GM19099 (cell line): ENCODE results near the gene XPR1.

Source experiments
- POLR2A ChIP-seq: IDR thresholded peaks from 3 replicates; pipeline ENCODE4 v1.6.1; 2011; ENCODE audit warnings: low read depth; ENCODE audit not compliant: insufficient read length; ENCODE audit errors: extremely low read depth

Gene XPR1

DNA sequence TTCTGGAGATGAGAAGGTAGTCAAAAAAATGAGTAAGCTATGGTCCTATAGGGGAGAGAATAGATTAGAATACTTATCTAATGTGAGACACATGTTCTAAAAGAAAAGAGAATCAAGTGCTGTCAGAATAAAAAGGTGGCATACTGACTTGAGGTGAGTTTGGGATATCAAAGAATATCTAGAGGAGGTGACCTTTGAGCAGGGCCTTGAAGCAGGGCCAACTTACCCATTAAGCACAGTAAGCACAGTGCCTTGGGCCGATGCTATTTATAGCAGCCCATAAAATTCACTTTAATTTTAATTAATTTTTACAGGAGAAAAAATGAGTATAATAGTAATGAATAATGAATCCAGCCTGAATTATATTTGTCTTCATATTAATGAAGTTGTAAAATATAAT lies 92.2 kb downstream of the XPR1 start:
- TF ChIP-seq POLR2A, result no peak

DNA sequence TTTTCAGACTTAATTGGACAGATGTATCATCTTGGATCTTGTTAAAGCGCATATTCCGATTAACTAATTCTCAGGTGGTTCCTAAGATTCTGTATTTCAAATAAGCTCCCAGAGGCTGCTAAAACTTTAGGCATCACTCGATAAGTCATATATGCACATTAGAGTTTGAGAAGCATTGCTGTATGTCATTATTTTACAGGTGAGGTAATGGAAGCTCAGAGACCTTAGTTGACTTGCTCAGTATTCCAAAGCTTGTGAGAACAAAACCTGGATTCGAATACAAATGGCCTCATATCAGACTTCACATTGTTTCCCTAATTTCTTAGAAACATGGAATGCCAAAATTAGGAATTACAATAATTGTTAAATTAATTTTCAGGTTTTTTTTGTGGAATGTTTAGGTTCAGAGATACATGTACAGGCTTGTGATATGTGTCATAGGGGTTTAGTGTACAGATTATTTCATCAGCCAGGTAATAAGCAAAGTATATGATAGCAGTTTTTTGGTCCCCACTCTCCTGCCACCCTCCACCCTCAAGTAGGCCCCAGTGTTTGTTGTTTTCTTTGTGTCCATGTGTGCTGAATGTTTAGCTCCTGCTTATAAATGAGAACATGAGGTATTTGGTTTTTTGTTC lies 96.8 kb downstream of the XPR1 start:
- TF ChIP-seq POLR2A, result no peak

DNA sequence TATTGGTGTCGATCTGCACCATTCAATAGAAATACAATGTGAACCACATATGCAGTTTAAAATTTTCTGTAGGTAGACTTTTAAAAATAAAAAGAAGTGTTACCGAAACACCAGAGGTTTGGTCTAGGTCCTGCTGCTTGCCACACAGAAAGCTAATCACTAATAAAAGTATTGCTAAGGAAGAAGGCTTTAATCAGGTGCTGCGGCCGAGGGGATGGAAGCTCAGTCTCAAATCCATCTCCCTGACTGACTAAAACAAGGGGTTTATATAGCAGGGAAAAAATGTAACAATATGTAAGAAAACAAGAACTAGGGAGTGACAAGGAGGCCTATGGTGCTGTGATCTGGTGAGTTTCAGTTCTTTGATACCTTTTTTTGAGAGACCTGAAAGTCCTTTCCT lies 99.3 kb downstream of the XPR1 start:
- no peak for TF ChIP-seq POLR2A

DNA sequence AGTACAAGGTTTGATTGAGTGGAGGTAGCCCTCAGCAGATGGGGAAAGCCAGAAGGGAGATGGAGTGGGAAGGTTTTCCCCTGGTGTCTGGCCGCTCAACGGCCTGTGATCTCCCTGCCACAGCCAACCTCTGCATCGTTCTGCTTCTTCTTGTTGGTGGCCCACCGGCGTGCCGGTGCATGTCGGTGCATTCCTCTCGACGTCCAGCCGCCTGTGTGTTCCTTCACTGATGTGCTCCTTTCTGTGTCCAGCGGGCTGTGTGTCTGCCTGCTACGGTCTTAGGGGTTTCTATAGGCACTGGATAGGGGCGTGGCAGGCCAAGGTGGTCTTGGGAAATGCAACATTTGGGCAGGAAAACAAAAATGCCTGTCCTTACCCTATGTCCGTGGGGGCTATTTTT lies 101.0 kb downstream of the XPR1 start:
- TF ChIP-seq POLR2A, result no peak

DNA sequence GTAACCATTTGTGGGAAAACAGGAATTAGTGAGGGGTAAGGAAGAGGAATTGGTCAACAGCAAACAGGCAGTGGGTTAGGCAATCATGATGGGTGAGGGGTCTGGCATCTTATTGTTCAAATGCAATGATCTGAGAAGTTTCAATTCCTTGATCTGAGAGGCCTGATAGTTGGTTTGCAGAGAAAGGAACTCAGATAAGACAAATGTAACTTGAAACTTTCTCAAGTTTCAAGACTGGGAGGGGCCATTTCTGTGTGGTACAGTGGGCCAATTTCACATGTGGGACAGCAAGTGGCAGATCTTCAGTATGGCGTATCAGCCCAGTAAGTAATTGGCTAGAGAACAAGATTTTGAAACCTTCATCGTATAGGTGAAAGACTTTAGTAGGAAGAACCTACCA lies 102.5 kb downstream of the XPR1 start:
- TF ChIP-seq POLR2A, result no peak

DNA sequence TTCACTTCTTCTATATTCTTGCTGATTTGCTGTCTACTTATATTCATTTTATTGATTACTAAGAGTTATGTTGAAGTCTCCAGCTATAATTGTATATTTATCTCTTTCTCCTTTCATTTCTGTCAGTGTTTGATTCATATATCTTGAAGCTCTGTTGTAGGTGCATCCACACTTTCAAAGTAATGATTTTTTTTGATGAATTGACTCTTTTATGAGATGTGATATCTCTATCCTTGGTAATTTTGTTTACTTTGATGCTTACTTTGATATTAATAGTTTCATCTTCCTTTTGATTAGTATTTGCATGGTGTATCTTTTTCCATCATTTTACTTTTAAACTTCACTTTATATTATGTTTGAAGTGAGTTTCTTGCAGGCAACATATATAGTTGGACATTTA lies 110.8 kb downstream of the XPR1 start:
- TF ChIP-seq POLR2A, result no peak

DNA sequence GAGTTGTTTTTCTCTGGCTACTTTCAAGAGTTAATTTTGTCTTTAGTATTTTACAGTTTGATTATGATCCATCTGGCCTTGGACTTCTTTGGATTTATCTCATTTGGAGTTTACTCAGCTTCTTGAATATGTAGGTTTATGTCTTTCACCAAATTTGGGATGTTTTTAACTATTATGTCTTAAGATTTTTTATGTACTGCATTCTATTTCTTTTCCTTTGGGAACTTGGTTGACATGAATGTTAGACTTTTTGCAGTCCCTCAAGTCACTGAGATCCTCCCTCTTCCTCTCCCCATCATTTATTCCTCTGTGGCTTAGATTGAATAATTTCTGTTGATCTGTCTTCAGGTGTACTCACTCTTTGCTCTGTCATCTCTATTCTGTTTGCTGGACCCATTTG lies 112.0 kb downstream of the XPR1 start:
- TF ChIP-seq POLR2A, result no peak

DNA sequence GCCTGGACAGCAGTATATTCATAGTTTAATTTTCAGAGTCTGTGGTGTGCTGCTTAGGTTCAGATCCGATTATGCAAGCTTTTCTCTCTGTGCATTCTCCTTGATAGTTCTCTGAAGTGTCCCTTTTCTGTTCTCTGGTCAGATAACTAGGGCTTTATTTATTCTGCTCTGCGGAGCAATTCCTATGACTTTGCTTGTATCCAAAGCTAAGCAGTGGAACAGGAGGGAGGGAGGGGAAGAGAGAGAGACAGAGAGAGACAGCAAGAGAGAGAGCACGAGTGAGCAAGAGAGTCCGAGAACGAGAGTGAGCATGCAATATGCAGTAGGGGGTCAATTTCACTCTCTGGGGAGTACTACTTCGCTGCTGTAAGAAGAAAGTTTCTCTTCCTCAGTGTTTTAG lies 113.3 kb downstream of the XPR1 start:
- no peak for TF ChIP-seq POLR2A

DNA sequence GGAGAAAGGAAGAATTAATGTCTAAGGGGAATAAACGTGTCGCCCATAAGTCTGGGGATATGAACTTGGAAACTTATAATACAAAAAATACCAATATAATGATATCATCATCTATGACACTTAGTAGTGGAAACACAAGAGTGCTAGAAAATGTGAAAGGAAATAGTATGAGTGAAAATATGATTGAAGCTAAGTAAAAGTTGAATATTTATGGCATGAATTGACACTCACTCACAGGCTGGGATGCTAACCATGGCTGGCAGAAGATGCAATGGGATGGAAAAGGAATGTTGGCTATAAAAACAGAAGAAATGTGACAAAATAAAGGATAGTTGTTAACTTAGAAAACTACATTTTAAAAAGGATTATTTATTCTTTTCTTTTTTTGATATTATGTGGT lies 120.1 kb downstream of the XPR1 start:
- TF ChIP-seq POLR2A, result no peak

DNA sequence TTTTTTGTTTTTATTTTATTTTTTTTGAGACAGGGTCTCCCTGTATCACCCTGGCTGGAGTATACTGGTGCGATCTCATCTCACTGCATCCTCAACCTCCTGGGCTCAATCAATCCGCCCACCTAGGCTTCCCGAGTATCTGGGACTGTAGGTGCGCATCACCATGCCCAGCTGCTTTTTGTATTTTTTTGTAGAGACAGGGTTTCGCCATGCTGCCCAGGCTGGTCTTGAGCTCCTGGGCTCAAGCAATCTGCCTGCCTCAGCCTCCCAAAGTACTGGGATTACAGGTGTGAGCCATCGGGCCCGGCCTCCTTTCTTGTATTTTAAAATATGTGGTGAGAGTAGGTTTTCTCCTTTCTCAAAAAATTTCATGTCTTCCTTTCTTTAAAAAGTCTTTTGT lies 122.6 kb downstream of the XPR1 start:
- TF ChIP-seq POLR2A, result no peak

DNA sequence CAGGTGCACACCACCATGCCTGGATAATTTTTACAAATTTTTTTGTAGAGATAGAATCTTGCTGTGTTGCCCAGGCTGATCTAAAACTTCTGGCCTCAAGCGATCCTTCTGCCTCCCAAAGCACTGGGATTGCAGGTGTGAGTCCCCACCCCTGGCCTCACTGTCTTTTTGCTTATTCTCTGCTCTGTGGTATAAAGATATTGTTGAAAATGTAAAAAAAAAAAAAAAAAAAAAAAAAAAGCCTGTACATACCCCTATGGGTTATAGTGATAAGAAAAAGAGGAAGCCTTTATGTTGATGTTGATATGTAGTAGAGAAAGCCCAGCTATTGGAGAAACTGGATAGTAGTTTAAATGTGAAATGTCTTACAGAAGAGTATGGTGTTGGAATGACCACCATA lies 125.8 kb downstream of the XPR1 start:
- TF ChIP-seq POLR2A, result no peak

DNA sequence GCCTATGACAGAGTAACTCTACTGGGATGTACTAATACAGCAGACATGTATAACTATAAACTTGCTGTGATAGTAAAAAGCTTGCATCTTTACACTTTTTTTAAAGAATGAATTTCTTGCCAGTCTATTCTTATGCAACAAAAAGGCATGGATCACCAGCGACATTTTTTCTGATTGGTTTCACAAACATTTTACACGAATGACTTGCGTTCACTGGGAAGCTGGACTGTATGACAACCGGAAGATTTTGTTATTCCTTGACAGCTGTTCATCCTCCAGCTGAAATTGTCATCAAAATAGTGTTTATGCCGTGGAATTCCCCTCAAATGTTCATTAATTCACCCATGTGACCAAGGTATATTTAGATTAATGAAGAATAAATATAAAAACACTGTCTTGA lies 131.0 kb downstream of the XPR1 start:
- TF ChIP-seq POLR2A, result no peak

DNA sequence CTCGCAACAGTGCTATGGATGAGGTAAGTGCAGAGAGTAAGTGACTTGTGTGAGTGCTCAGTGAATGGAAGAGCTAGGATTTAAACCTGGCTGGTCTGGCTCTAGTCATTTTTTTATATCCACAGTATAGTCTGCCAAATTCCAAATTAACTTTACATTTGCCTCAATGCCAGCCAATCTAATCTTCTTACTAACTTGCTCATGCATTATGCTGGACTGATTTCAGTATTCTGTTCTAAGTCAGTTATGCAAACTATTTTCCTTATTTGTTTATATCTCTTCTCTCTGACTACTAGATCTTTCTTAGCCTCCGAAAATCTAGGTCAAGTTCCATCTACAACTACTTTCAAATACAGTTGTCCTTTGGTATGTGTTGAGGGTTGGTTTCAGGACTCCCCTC lies 133.3 kb downstream of the XPR1 start:
- no peak for TF ChIP-seq POLR2A

DNA sequence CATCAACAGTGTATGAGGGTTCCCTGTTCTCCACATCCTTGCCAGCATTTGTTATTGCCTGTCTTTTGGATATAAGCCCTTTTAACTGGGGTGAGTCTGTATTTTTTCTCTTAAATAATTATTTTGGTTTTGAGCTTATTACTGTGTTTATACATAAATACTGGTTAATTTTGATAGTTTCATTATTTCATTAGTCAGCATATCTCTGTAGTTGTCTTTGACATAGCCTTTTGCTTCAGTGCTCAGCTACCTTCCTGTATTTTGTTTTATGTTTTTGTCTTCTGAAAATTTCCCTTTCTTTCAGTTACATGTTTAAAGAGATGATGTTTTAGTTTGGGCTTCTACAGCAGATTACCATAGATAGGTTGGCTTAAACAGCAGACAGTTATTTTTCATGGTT lies 138.1 kb downstream of the XPR1 start:
- TF ChIP-seq POLR2A, result no peak

DNA sequence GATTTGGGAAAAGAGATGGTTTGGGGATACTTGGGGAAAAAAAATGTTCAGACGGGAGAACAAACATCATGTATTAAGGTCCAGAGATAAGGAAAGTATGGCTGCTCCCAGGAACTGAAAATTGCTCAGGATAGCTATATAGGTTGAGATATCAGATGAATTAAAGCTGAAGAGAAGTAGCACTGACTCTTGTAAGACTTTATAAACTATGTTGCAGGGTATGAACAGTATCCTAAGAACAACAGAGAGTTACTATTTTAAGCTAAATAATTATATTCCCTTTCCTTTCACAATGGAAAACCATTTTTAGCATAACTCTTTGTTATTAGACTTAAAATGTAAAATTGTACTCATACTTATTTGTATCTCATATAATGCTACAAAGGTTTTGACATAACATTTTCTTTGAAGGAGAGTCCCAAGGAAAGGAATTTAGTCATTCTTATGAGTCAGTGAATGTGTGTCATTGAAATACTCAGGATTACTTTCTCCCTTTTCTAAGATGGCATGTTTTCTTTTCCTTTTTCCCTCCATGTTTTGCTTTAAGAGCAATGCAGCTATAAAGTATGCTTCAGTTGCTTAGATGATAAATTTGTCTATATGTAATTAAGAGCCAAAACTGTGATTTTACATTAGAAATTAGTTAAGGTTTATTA lies 141.5 kb downstream of the XPR1 start:
- no peak for TF ChIP-seq POLR2A

DNA sequence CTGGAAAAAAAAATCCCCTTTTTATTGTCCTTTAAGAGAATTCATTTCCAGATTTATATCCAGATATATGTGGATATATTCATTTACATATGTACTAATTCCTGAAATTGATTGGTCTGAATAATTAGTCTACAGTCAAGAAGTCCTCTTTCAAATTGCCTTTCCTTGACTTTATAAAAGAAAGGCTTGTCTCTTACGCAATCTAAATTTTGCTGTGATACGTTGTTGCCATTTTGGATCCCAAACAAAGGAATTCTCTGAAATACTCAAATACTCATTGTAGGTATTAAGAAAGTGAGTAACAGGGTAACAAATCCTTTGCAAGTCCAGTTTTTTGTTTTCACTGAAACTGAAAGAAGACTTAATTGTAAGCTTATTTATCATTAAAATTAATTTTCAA lies 144.0 kb downstream of the XPR1 start:
- TF ChIP-seq POLR2A, result no peak
